D721Med (cell line): Measurements from ENCODE around the gene HDC.

Experiments used
- DNase-seq: peaks from one replicate; pipeline ENCODE4 v3.0.0; 2011; ENCODE audit warnings: low spot score; ENCODE audit not compliant: insufficient read length
- FAIRE-seq: peaks from 2 replicates; lab custom pipeline; 2011; peaks lifted over from hg19 to GRCh38; lab: Jason Lieb, UNC
- CTCF ChIP-seq: IDR thresholded peaks from 2 replicates; pipeline ENCODE4 v1.5.1; 2012; ENCODE audit warnings: mild to moderate bottlenecking, control low read depth; ENCODE audit not compliant: insufficient read depth; ENCODE audit errors: missing control alignments

Gene HDC

GRCh38 chr15:50219820-50220219 is 45.7 kb downstream of the HDC start:
- no peak for TF ChIP-seq CTCF
- FAIRE-seq, result no peak

GRCh38 chr15:50218691-50219090 is 46.8 kb downstream of the HDC start:
- TF ChIP-seq CTCF, result no peak
- no peak for FAIRE-seq

More at GRCh38 chr15:50219820-50220219, 45.7 kb downstream of the HDC start:
- DNase-seq, result no peak

GRCh38 chr15:50218291-50218690 is 47.2 kb downstream of the HDC start:
- TF ChIP-seq CTCF, result no peak
- DNase-seq (no peak), FAIRE-seq (no peak)

More at GRCh38 chr15:50218691-50219090, 46.8 kb downstream of the HDC start:
- no peak for DNase-seq

GRCh38 chr15:50210462-50211157 is 54.9 kb downstream of the HDC start:
- TF ChIP-seq CTCF, result no peak
- DNase-seq (no peak), FAIRE-seq (no peak)

- no peak for FAIRE-seq
- DNase-seq, result no peak
- TF ChIP-seq CTCF, result no peak
These were observed 55.7 kb downstream of the HDC start for GRCh38 chr15:50209809-50210208.

GRCh38 chr15:50206020-50206419 is 59.5 kb downstream of the HDC start:
- FAIRE-seq, result no peak
- TF ChIP-seq CTCF, result no peak
- DNase-seq, result no peak

- no peak for FAIRE-seq
- no peak for TF ChIP-seq CTCF
- no peak for DNase-seq
These were observed 63.5 kb downstream of the HDC start for GRCh38 chr15:50202003-50202402.
